ENCODE data around the gene MYO1D. TPM values are rescaled to one million over a fixed set of nuclear protein-coding genes. Genes with fewer than 3 reads are reported as not detected.

The MYO1D gene
- total RNA-seq, 1 donor: 160 TPM

DNA sequence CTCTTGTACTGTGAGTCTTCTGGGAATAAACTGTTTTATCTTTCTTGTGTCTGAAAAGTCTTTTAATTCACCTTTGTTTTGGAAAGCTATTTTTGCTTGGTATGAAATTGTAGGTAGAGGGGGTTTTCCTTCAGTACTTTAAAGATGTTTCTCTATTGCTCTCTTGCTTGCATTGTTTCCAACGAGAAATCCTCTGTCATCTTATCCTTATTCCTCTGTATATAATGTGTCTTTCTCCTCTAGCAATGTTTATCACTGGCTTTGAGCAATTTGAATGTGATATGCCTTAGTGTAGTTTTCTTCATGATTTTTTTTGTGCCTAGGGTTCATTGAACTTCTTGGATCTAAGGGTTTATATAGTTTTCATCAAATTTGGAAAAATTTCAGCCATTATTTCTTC, 293.9 kb downstream of the MYO1D start:
- Histone ChIP-seq H2AFZ (ENCODE audit: low read length) (no peak overlapping the region), H4K20me1 (ENCODE audit: insufficient read depth, low read length) (no peaks in the 10 kb centered on the region), H3K4me2 (ENCODE audit: insufficient read depth, low read length) (no peak overlapping the region), H3K79me2 (ENCODE audit: insufficient read depth, low read length) (no peaks in the 10 kb centered on the region), H3K4me3 (ENCODE audit: insufficient read depth, low read length) (no peak overlapping the region), H3K9me3 (ENCODE audit: low read depth, low read length) (no peaks in the 10 kb centered on the region), H3K36me3 (ENCODE audit: insufficient read depth, low read length) (no peaks in the 10 kb centered on the region), H3K4me1 (ENCODE audit: insufficient read depth, low read length) (no peaks in the 10 kb centered on the region), H3K27me3 (ENCODE audit: insufficient read depth, low read length) (no peaks in the 10 kb centered on the region), H3K27ac (ENCODE audit: low read depth, low read length) (no peak overlapping the region)
- DNase-seq (ENCODE audit: insufficient read length, low spot score, missing footprints): no peak
- TF ChIP-seq, protein P1, sequence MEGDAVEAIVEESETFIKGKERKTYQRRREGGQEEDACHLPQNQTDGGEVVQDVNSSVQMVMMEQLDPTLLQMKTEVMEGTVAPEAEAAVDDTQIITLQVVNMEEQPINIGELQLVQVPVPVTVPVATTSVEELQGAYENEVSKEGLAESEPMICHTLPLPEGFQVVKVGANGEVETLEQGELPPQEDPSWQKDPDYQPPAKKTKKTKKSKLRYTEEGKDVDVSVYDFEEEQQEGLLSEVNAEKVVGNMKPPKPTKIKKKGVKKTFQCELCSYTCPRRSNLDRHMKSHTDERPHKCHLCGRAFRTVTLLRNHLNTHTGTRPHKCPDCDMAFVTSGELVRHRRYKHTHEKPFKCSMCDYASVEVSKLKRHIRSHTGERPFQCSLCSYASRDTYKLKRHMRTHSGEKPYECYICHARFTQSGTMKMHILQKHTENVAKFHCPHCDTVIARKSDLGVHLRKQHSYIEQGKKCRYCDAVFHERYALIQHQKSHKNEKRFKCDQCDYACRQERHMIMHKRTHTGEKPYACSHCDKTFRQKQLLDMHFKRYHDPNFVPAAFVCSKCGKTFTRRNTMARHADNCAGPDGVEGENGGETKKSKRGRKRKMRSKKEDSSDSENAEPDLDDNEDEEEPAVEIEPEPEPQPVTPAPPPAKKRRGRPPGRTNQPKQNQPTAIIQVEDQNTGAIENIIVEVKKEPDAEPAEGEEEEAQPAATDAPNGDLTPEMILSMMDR (IDR thresholded peaks at IDR 0.05; ENCODE audit: extremely low read depth, low read depth, low read length): no peak

DNA sequence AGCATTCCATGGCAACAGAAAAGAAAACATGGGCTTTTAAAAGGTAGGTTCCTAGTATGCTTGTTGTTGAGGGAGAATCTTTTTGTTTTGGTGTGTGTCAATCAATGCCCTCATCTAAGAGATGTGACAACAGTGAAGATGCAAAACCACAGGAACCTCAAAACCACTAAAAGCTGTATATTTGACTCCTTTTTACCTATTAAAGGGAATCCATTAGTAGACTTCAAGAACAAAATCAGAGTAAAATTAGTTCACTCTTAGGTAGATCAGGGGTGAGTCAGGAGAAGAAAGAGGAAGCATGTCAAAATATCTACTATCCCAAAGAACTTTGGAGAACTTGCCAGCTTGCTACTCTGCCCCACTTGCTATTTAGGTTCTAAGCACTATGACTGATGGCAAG, 301.1 kb downstream of the MYO1D start:
- Histone ChIP-seq H3K4me3 (ENCODE audit: insufficient read depth, low read length) (no peak overlapping the region), H2AFZ (ENCODE audit: low read length) (no peak overlapping the region), H3K4me2 (ENCODE audit: insufficient read depth, low read length) (no peak overlapping the region), H3K4me1 (ENCODE audit: insufficient read depth, low read length) (no peaks in the 10 kb centered on the region), H3K9me3 (ENCODE audit: low read depth, low read length) (no peaks in the 10 kb centered on the region), H3K27ac (ENCODE audit: low read depth, low read length) (no peak overlapping the region), H3K36me3 (ENCODE audit: insufficient read depth, low read length) (no peaks in the 10 kb centered on the region), H4K20me1 (ENCODE audit: insufficient read depth, low read length) (no peaks in the 10 kb centered on the region), H3K27me3 (ENCODE audit: insufficient read depth, low read length) (no peaks in the 10 kb centered on the region), H3K79me2 (ENCODE audit: insufficient read depth, low read length) (no peaks in the 10 kb centered on the region)
- no peak for DNase-seq (ENCODE audit: insufficient read length, low spot score, missing footprints)
- TF ChIP-seq, protein P1 (IDR thresholded peaks at IDR 0.05; ENCODE audit: extremely low read depth, low read depth, low read length): no peak

DNA sequence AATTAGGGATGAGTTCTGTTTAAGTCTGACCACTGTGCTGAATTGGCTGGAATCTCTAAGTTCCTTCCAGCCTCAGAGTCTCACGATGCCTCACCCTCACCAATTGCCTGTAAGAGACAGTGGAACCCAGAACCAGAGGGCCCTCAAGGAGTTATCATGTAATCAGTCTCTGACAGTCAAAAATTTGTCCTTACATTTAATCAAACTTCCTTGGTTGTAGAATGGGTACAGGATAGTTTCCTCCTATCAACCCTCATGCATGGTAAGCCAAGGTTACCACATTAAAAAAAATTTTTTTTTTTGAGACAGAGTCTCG, 306.9 kb downstream of the MYO1D start:
- Histone ChIP-seq H3K4me1 (ENCODE audit: insufficient read depth, low read length) (peaks cover 9% of the 10 kb centered on the region), H3K36me3 (ENCODE audit: insufficient read depth, low read length) (no peaks in the 10 kb centered on the region), H4K20me1 (ENCODE audit: insufficient read depth, low read length) (no peaks in the 10 kb centered on the region), H3K27ac (ENCODE audit: low read depth, low read length) (no peak overlapping the region), H2AFZ (ENCODE audit: low read length) (no peak overlapping the region), H3K27me3 (ENCODE audit: insufficient read depth, low read length) (no peaks in the 10 kb centered on the region), H3K4me3 (ENCODE audit: insufficient read depth, low read length) (no peak overlapping the region), H3K4me2 (ENCODE audit: insufficient read depth, low read length) (no peak overlapping the region), H3K9me3 (ENCODE audit: low read depth, low read length) (no peaks in the 10 kb centered on the region), H3K79me2 (ENCODE audit: insufficient read depth, low read length) (no peaks in the 10 kb centered on the region)
- TF ChIP-seq, protein P1 (IDR thresholded peaks at IDR 0.05; ENCODE audit: extremely low read depth, low read depth, low read length): no peak
- no peak for DNase-seq (ENCODE audit: insufficient read length, low spot score, missing footprints)

DNA sequence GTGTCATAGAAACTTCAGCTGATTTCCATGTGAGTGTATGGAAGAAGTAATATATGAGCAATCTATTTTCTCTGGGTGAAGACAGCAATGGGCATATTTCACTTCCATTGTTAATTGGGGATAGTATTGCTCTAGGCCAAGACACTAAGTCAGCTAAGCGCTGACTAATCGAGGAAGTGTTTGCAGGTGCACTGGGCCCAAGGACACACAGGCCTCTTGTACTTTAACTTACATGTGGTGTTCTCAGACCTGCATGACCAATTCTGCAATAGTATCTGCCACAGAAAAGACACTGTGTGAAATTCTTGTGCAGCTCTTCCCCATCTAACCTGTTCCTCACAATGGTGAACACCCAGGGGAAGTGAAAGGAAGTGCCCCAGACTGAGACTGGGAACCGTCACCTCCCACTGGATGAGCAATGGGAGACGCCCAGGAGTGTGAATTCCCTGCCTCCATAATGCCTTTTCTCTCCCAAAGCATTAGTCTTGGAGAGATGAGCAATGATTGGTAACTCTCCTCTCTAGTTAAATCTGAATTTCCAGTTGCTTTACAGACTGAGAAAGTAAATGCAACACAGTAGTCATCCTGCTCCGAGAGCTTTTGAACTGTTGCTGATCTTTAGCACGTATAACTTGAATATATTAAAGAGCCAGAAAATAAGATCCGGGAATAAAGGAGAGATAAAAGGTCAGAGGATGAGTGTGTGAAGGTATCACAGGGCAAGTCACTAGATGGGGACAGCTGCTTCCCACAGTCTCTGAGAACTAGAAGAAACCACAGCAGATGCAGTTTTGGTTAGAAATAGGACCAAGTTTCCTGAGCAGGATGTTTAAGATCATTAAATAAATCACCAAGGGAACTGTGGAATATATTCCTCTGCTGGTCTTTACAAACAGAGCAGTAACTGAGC, 307.5 kb downstream of the MYO1D start:
- H3K27me3 ChIP-seq (ENCODE audit: insufficient read depth, low read length): no peaks in the 10 kb centered on the region
- H3K4me2 ChIP-seq (ENCODE audit: insufficient read depth, low read length): no peak overlapping the region
- no peaks in the 10 kb centered on the region for H3K36me3 ChIP-seq (ENCODE audit: insufficient read depth, low read length)
- no peak overlapping the region for H2AFZ ChIP-seq (ENCODE audit: low read length)
- peak overlapping the region; percentile 18 for H3K27ac ChIP-seq (ENCODE audit: low read depth, low read length)
- no peaks in the 10 kb centered on the region for H4K20me1 ChIP-seq (ENCODE audit: insufficient read depth, low read length)
- no peaks in the 10 kb centered on the region for H3K79me2 ChIP-seq (ENCODE audit: insufficient read depth, low read length)
- peak; percentile 84 for DNase-seq (ENCODE audit: insufficient read length, low spot score, missing footprints)
- H3K9me3 ChIP-seq (ENCODE audit: low read depth, low read length): no peaks in the 10 kb centered on the region
- no peak overlapping the region for H3K4me3 ChIP-seq (ENCODE audit: insufficient read depth, low read length)
- H3K4me1 ChIP-seq (ENCODE audit: insufficient read depth, low read length): peaks cover 9% of the 10 kb centered on the region
- TF ChIP-seq, protein P1 (IDR thresholded peaks at IDR 0.05; ENCODE audit: extremely low read depth, low read depth, low read length): no peak

Data from osteoblast (primary cell).